K562 (cell line): ENCODE measurements around the gene PDCD10. TPM values are rescaled to one million over a fixed set of nuclear protein-coding genes. Genes with fewer than 3 reads are reported as not detected.

Experiments
- ATAC-seq: fragments of 200-7000 bp; cut with Tn5 transposase; 3 replicates; pipeline ENCODE4 v1.9.1; 2020; ENCODE audit warnings: moderate library complexity
- BruUV-seq: library from RNA; stranded (reverse); fragments of 400-500 nt; replicated peaks from 2 replicates; lab custom pipeline; 2021; lab: Mats Ljungman, UMichigan
- CTCF ChIA-PET: fragments of 300-600 bp; formaldehyde crosslinking; extraction: SDS; loops from one replicate; lab custom pipeline; 2021; ENCODE audit warnings: low intra/inter-chr PET ratio; lab: Yijun Ruan, JAX
- POLR2A ChIA-PET: fragments of 300-600, 350-650 bp; sonication (Branson Sonifier 250); formaldehyde crosslinking; extraction: SDS; loops from one replicate; lab custom pipeline; 2021; ENCODE audit warnings: antibody characterized with exemption, inconsistent platforms; lab: Yijun Ruan, JAX
- DNase-seq, 4 experiments: peaks; one replicate each; pipeline versions ENCODE4 v3.0.0 to v3.0.0-alpha.2; 2011 to 2018; ENCODE audit warnings: low spot score in 3 of 4, mixed read lengths in 3 of 4; ENCODE audit errors: extremely low read depth in 1 of 4
- FAIRE-seq: peaks from 2 replicates; lab custom pipeline; 2011; peaks lifted over from hg19 to GRCh38; lab: Jason Lieb, UNC
- H2AFZ ChIP-seq: 2 replicates; pipeline ENCODE4 v1.6.0; 2011; ENCODE audit warnings: low read depth, low read length, control low read depth, inconsistent platforms
- H3K27ac ChIP-seq: fragments of 200-600 bp; 3 replicates; pipeline ENCODE4 v1.8.0; 2011; ENCODE audit warnings: low read depth, mild to moderate bottlenecking, control low read depth, inconsistent platforms, low read length, moderate library complexity, mixed read lengths; ENCODE audit errors: extremely low read depth
- H3K27me3 ChIP-seq, 2 experiments: fragments of 300-600 bp in 1 of 2; 2 replicates in 1 of 2; 3 replicates in 1 of 2; pipeline versions ENCODE4 v1.6.0 to v1.8.0; 2011; ENCODE audit warnings: inconsistent platforms in 2 of 2, low read length in 2 of 2, mild to moderate bottlenecking in 1 of 2, mixed read lengths in 1 of 2, moderate library complexity in 1 of 2; ENCODE audit not compliant: control insufficient read depth in 2 of 2, insufficient read depth in 2 of 2
- H3K36me3 ChIP-seq: fragments of 300-600 bp; 3 replicates; pipeline ENCODE4 v1.8.0; 2011; ENCODE audit warnings: mild to moderate bottlenecking, low read length, inconsistent platforms; ENCODE audit not compliant: control insufficient read depth, insufficient read depth
- H3K4me1 ChIP-seq, 2 experiments: fragments of 200-600 bp in 1 of 2; replicated peaks in 1 of 2; 2 replicates in 1 of 2; 3 replicates in 1 of 2; pipeline versions ENCODE4 v1.5.1 to v1.8.0; 2011; ENCODE audit warnings: inconsistent platforms in 2 of 2, low read length in 2 of 2, mild to moderate bottlenecking in 1 of 2, mixed read lengths in 1 of 2, moderate library complexity in 1 of 2; ENCODE audit not compliant: control insufficient read depth in 2 of 2, insufficient read depth in 2 of 2
- H3K4me2 ChIP-seq: 2 replicates; pipeline ENCODE4 v1.6.1; 2011; ENCODE audit warnings: low read length, control low read depth, inconsistent platforms, mixed read lengths; ENCODE audit not compliant: insufficient read depth
- H3K4me3 ChIP-seq: fragments of 200-600 bp; sonication (generic), shearing (Covaris generic); 2 replicates; pipeline ENCODE4 v1.5.1; 2016; ENCODE audit warnings: control low read depth, inconsistent platforms
- H3K79me2 ChIP-seq: fragments of 200-600 bp; 3 replicates; pipeline ENCODE4 v1.8.0; 2011; ENCODE audit warnings: low read length, inconsistent platforms; ENCODE audit not compliant: control insufficient read depth, insufficient read depth
- H3K9ac ChIP-seq, 2 experiments: 2 replicates each; pipeline versions ENCODE4 v1.6.0 to v1.6.1; 2011; ENCODE audit warnings: low read depth in 2 of 2, low read length in 2 of 2, control low read depth in 1 of 2, inconsistent platforms in 1 of 2, mild to moderate bottlenecking in 1 of 2, mixed read lengths in 1 of 2; ENCODE audit not compliant: insufficient read depth in 1 of 2
- H3K9me1 ChIP-seq: one replicate; pipeline ENCODE4 v1.6.0; 2011; ENCODE audit warnings: inconsistent platforms, mild to moderate bottlenecking, low read length, moderate library complexity; ENCODE audit not compliant: control insufficient read depth, insufficient read depth
- H3K9me3 ChIP-seq: replicated peaks from 2 replicates; pipeline ENCODE4 v1.5.1; 2011; ENCODE audit warnings: low read depth, low read length, inconsistent platforms; ENCODE audit not compliant: control insufficient read depth, insufficient read depth
- H4K20me1 ChIP-seq: replicated peaks from 2 replicates; pipeline ENCODE4 v1.6.1; 2011; ENCODE audit warnings: low read length, inconsistent platforms, mixed read lengths; ENCODE audit not compliant: control insufficient read depth, insufficient read depth
- C11orf30 ChIP-seq: fragments of 450-650 bp; IDR thresholded peaks from 2 replicates; pipeline ENCODE4 v1.6.1; 2016; ENCODE audit warnings: low read depth, mild to moderate bottlenecking
- CHD2 ChIP-seq: IDR thresholded peaks from 2 replicates; pipeline ENCODE4 v1.6.1; 2011; ENCODE audit warnings: low read depth, low read length
- HDAC8 ChIP-seq: fragments of 450-650 bp; IDR thresholded peaks from 2 replicates; pipeline ENCODE4 v1.6.1; 2016; ENCODE audit warnings: mild to moderate bottlenecking, missing genetic modification characterization, moderate library complexity, missing compliant biosample characterization
- NCOA1 ChIP-seq: fragments of 450-650 bp; IDR thresholded peaks from 2 replicates; pipeline ENCODE4 v1.6.1; 2016; ENCODE audit warnings: low read depth
- RBBP5 ChIP-seq: fragments of 200-600 bp; sonication (generic); IDR thresholded peaks from 2 replicates; pipeline ENCODE4 v1.6.1; 2012; ENCODE audit warnings: borderline replicate concordance, mild to moderate bottlenecking, low read length, control low read depth, inconsistent platforms; ENCODE audit not compliant: insufficient read depth, poor library complexity, severe bottlenecking
- SRF ChIP-seq, 2 experiments: fragments of 250-450, 450-650 bp in 1 of 2; sonication (Bioruptor Pico) in 1 of 2; sonication (generic) in 1 of 2; formaldehyde crosslinking; IDR thresholded peaks; 2 replicates each; pipeline versions ENCODE4 v1.5.0 to v1.5.1; 2020 to 2022; ENCODE audit warnings: mild to moderate bottlenecking in 1 of 2, missing genetic modification reagents in 1 of 2
- ZBTB8A ChIP-seq: fragments of 450-650 bp; IDR thresholded peaks from 2 replicates; pipeline ENCODE4 v1.6.1; 2018; ENCODE audit warnings: mild to moderate bottlenecking, moderate library complexity; ENCODE audit not compliant: partially characterized antibody
- ZNF23 ChIP-seq: fragments of 250-450 bp; sonication (Bioruptor Pico); IDR thresholded peaks from 2 replicates; pipeline ENCODE4 v1.4.0; 2020; ENCODE audit warnings: mild to moderate bottlenecking
- ZNF644 ChIP-seq: fragments of 200-800 bp; sonication (Bioruptor generic); IDR thresholded peaks from 2 replicates; pipeline ENCODE4 v1.6.1; 2016; ENCODE audit warnings: low read depth, missing genetic modification characterization, missing compliant biosample characterization
- WGBS: fragments of 100-300 bp; shearing (Covaris generic); methylation state at CpG from one replicate; pipeline ENCODE4 v1.1.6; 2016; ENCODE audit warnings: low coverage, mixed read lengths; ENCODE audit not compliant: insufficient coverage; ENCODE audit errors: missing lambda C conversion rate; 5-methylcytosine and 5-hydroxymethylcytosine counted together
- in situ Hi-C: fragments of 300-500 bp; cut with MboI; formaldehyde crosslinking; loops from 4 replicates; pipeline ENCODE4 v1.15.0; 2018; ENCODE audit warnings: inconsistent platforms, mixed read lengths
- intact Hi-C: fragments of 100-400 bp; cut with micrococcal nuclease; formaldehyde crosslinking; loops from 2 replicates; pipeline ENCODE4 v1.14.2; 2022
- polyA plus RNA-seq, 8 experiments: library from polyadenylated mRNA; depleted of rRNA in 4 of 8; stranded (reverse) in 5 of 8; unstranded in 3 of 8; fragments of >200 nt; fragmentation: Nextera tagmentation in 2 of 8; fragmentation: Illumina TruSeq in 1 of 8; extraction: Ambion mirVana in 2 of 8; extraction: Trizol in 1 of 8; gene quantifications; 2 replicates each; pipeline versions ENCODE4 v1.2.1 to v1.2.3, GENCODE V29; 2011 to 2014; ENCODE audit warnings: inconsistent platforms in 1 of 8, missing spikeins in 1 of 8
- total RNA-seq, 7 experiments: library from RNA; depleted of rRNA in 6 of 7; stranded (reverse); fragments of >200 nt in 6 of 7; fragmentation: Illumina TruSeq in 2 of 7; extraction: Trizol in 2 of 7; gene quantifications; 2 replicates each; pipeline versions ENCODE4 v1.2.1 to v1.2.3, GENCODE V29; 2011 to 2021; ENCODE audit warnings: low replicate concordance in 1 of 7
- TF ChIP-seq, protein P1 (sequence below): fragments of 150-350 bp; conservative IDR thresholded peaks from 2 replicates; pipeline ENCODE4 v1.6.1; 2014; ENCODE audit warnings: low read length

The PDCD10 gene
- total and polyA plus RNA-seq, 9 of the 15 experiments (the other 6 are each of a cell fraction or from before 2014, with no cell fraction given): 121 to 476 (median 232) TPM

DNA sequence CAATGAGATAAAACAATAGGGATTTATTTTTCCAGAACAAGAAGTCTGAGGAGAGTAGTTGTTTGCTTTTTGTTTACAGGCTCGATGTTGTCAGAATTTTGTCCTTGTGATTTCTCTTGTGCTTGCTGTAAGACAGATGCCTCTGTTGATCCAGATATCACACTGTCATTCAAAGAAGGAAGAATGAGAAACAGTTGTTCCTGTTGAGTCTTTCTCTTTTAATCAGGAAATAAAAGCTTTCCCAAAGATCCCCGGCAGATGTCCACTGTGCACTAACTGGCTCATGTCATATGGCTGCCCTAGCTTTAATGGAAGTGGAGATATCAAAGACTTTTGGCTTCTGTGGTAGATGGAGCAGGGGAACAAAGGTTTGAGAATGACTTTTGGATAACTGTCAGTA is 7.6 kb upstream of the PDCD10 start:
- BruUV-seq: no TSS peak
- in situ Hi-C loops: no loop called here
- Histone ChIP-seq H3K27ac (no peak overlapping the region), H3K79me2 (peaks cover 36% of the 10 kb centered on the region), H3K9me1 (no peaks in the 10 kb centered on the region)
- TF ChIP-seq RBBP5 (no peak), C11orf30 (no peak), ZNF644 (no peak), ZNF23 (CRISPR knock-in tag) (no peak), ZBTB8A (no peak), NCOA1 (no peak), SRF (CRISPR knock-in tag; IDR thresholded peaks at IDR 0.05) (no peak), CHD2 (no peak), HDAC8 (tag) (no peak)
- TF ChIP-seq, protein P1, sequence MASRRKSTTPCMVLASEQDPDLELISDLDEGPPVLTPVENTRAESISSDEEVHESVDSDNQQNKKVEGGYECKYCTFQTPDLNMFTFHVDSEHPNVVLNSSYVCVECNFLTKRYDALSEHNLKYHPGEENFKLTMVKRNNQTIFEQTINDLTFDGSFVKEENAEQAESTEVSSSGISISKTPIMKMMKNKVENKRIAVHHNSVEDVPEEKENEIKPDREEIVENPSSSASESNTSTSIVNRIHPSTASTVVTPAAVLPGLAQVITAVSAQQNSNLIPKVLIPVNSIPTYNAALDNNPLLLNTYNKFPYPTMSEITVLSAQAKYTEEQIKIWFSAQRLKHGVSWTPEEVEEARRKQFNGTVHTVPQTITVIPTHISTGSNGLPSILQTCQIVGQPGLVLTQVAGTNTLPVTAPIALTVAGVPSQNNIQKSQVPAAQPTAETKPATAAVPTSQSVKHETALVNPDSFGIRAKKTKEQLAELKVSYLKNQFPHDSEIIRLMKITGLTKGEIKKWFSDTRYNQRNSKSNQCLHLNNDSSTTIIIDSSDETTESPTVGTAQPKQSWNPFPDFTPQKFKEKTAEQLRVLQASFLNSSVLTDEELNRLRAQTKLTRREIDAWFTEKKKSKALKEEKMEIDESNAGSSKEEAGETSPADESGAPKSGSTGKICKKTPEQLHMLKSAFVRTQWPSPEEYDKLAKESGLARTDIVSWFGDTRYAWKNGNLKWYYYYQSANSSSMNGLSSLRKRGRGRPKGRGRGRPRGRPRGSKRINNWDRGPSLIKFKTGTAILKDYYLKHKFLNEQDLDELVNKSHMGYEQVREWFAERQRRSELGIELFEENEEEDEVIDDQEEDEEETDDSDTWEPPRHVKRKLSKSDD: no peak
- TF ChIP-seq, all 486 proteins: peak for 0
- intact Hi-C loops: loop anchor here (10.0 kb wide), 1 partner anchor 138 kb away; no protein-coding TSS in a partner anchor
- Histone ChIP-seq H3K27me3 (no peaks in the 10 kb centered on the region), H2AFZ (no peak overlapping the region), H3K36me3 (peaks cover 3% of the 10 kb centered on the region; the same call in 1 of the 3 replicates), H3K4me2 (no peak overlapping the region), H3K9ac (no peak overlapping the region), H3K4me3 (no peak overlapping the region), H4K20me1 (no peaks in the 10 kb centered on the region), H3K9me3 (no peaks in the 10 kb centered on the region), H3K4me1 (peaks cover 3 to 16% of the 10 kb centered on the region in 2 experiments; a peak in 3 of 5 replicates)
- ChIA-PET POLR2A (interaction anchor here (1.3 kb wide), 1 partner anchor 24 kb away, joined by 4 read pairs; no protein-coding TSS in a partner anchor), CTCF (no interaction called here)
- no peak for DNase-seq
- no peak for FAIRE-seq
- WGBS: 58% methylated on average over 2 of the region's 2 CpGs
- no peak for ATAC-seq
